NT2/D1 (cell line): Measurements from ENCODE around the gene GPI.

ENCODE experiments used
- SUZ12 ChIP-seq: IDR thresholded peaks from 2 replicates; pipeline ENCODE4 v1.6.1; 2011; ENCODE audit not compliant: insufficient read length, insufficient read depth; ENCODE audit errors: extremely low read depth
- YY1 ChIP-seq: IDR thresholded peaks from 2 replicates; pipeline ENCODE4 v1.6.1; 2011; ENCODE audit not compliant: insufficient read length, insufficient read depth
- ZNF274 ChIP-seq: IDR thresholded peaks from 2 replicates; pipeline ENCODE4 v1.6.1; 2011; ENCODE audit warnings: mild to moderate bottlenecking, low read depth, low read length

DNA sequence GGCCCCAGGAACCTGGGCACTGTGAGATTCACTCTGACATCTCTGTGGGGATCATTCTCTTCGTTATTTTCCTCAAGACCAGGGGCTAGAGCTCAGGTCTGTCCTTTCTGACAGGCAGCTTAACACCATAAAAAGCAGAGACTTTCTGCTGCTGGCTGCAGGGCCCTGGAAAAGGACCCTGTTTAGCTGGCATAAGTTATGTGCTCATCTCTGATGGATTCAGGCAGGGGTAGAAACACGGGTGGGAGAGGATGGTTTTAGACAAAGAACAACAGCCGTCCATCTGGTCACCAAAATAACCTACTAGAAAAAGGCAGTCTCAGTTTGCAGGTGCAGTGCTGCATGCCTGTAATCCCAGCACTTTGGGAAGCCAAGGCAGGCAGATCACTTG is 2.3 kb upstream of the GPI start:
- TF ChIP-seq ZNF274 (no peak), YY1 (no peak), SUZ12 (no peak)
